Cardiac fibroblast (primary cell): ENCODE results near the gene FAM151A.

Source experiments
- DNase-seq, 2 donors: peaks; one replicate each; pipeline versions ENCODE4 v3.0.0 to v3.0.0-alpha.2; 2010; ENCODE audit warnings: low read depth in 2 of 2
- H3K4me3 ChIP-seq, 2 donors: replicated peaks in 1 of 2; 1 replicate in 1 of 2; 2 replicates in 1 of 2; pipeline ENCODE4 v1.5.1; 2011; ENCODE audit warnings: low read depth in 2 of 2, low read length in 2 of 2, mild to moderate bottlenecking in 2 of 2, moderate library complexity in 1 of 2
- CTCF ChIP-seq: IDR thresholded peaks from one replicate; pipeline ENCODE4 v1.5.1; 2011; ENCODE audit warnings: low read depth, mild to moderate bottlenecking, low read length, inconsistent platforms

Gene FAM151A

GRCh38 chr1:54564312-54565112 lies 58.8 kb downstream of the FAM151A start:
- H3K4me3 ChIP-seq: no peak overlapping the region
- no peak for DNase-seq
- TF ChIP-seq CTCF: no peak

GRCh38 chr1:54559771-54560231 lies 63.5 kb downstream of the FAM151A start:
- no peak for TF ChIP-seq CTCF
- DNase-seq: no peak
- H3K4me3 ChIP-seq: no peak overlapping the region
